GM13976 (cell line): ENCODE data around the gene GADD45B.

Experiments
- DNase-seq: peaks from one replicate; pipeline ENCODE4 v3.0.0; 2012; ENCODE audit warnings: low spot score
- CTCF ChIP-seq: IDR thresholded peaks from 2 replicates; pipeline ENCODE4 v1.5.1; 2012; ENCODE audit warnings: borderline replicate concordance, mild to moderate bottlenecking; ENCODE audit not compliant: insufficient read depth; ENCODE audit errors: extremely low read depth, missing control alignments, control extremely low read depth
- in situ Hi-C: fragments of 300-500 bp; cut with MboI; formaldehyde crosslinking; loops from one replicate; pipeline ENCODE4 v1.12.0; 2022; ENCODE audit warnings: low sequenced_read_pairs, mixed read lengths, inconsistent platforms; ENCODE audit not compliant: unreplicated experiment

Gene GADD45B

GRCh38 chr19:2429917-2430535, 45.9 kb upstream of the GADD45B start:
- TF ChIP-seq CTCF: no peak
- no peak for DNase-seq
- in situ Hi-C loops: no loop called here

- in situ Hi-C loops: no loop called here
- no peak for DNase-seq
- no peak for TF ChIP-seq CTCF
Observed at GRCh38 chr19:2431318-2432055, 44.4 kb upstream of the GADD45B start.

- DNase-seq: no peak
- in situ Hi-C loops: no loop called here
- no peak for TF ChIP-seq CTCF
Observed at GRCh38 chr19:2432131-2432848, 43.6 kb upstream of the GADD45B start.

GRCh38 chr19:2433854-2434253, 42.1 kb upstream of the GADD45B start:
- in situ Hi-C loops: no loop called here
- no peak for TF ChIP-seq CTCF
- no peak for DNase-seq

- no peak for TF ChIP-seq CTCF
- DNase-seq: no peak
- in situ Hi-C loops: no loop called here
Observed at GRCh38 chr19:2434267-2434666, 41.7 kb upstream of the GADD45B start.

- in situ Hi-C loops: no loop called here
- no peak for TF ChIP-seq CTCF
- DNase-seq: no peak
Observed at GRCh38 chr19:2434721-2435265, 41.1 kb upstream of the GADD45B start.
